ENCODE data around the gene MKI67. TPM values are rescaled to one million over a fixed set of nuclear protein-coding genes. Genes with fewer than 3 reads are reported as not detected.

MKI67 gene
- total and polyA plus RNA-seq, 2 of the 13 experiments (the other 11 are each of a cell fraction or from before 2014, with no cell fraction given): 6.7 to 22.9 TPM

DNA sequence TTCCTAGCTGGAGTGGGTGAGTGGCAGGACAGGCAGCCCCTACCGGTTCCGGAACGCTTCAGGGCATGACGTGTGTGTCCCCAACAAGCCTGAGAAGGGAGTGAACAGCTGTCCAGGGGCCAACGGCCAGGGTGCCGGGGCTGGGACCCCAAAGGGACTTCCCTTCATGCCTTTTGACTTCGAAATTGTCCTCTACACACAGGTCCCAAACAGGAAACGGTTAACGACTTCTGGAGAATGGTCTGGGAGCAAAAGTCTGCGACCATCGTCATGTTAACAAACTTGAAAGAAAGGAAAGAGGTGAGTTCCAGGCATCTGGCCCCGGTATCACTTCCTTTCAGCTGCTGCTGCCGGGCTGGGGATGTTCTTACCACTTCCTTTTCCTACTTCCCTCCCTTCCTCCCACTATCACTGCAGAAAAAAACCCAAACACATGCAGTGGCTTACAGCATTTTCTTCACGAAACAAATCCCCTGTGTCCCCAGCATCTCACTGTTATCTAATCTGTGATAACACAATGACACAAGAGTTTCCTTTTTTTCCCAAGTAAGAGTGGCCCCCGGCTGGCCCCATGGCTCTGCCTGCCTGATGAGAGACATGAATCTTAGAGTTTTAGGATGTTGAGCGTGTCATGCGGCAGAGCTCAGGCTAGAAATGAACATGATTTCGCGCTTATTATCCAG is 63.2 kb downstream of the MKI67 start:
- Histone ChIP-seq H3K27me3 (ENCODE audit: control insufficient read depth in 1 of 2, insufficient read depth in 2 of 2, low read length in 2 of 2) (peaks cover 4 to 45% of the 10 kb centered on the region in 2 experiments; a peak in 3 of 5 replicates), H3K4me1 (ENCODE audit: insufficient read depth, low read length) (no peaks in the 10 kb centered on the region), H4K20me1 (ENCODE audit: insufficient read depth, low read length) (no peaks in the 10 kb centered on the region), H3K36me3 (replicated peaks in 1 of 2; ENCODE audit: control insufficient read depth in 1 of 2, insufficient read depth in 2 of 2, low read length in 2 of 2) (no peaks in the 10 kb centered on the region), H3K4me3 (replicated peaks in 1 of 3; ENCODE audit: insufficient read depth in 1 of 3, low read depth in 2 of 3, low read length in 3 of 3) (no peak overlapping the region), H3K27ac (ENCODE audit: extremely low read length, insufficient read depth, low read length) (no peak overlapping the region), H3K4me2 (ENCODE audit: low read depth, low read length) (no peak overlapping the region), H3K9ac (ENCODE audit: insufficient read depth, low read depth, low read length) (no peak overlapping the region), H2AFZ (ENCODE audit: low read length) (no peak overlapping the region), H3K9me3 (ENCODE audit: low read length) (no peaks in the 10 kb centered on the region), H3K79me2 (ENCODE audit: insufficient read depth, low read length) (no peaks in the 10 kb centered on the region)
- DNase-seq (ENCODE audit: low spot score) (no peak), FAIRE-seq (no peak), ATAC-seq (no peak)
- BruUV-seq (replicated peaks): no TSS peak
- WGBS (ENCODE audit: low lambda C conversion rate): 25% methylated on average over 15 of the region's 19 CpGs
- TF ChIP-seq, protein P1, sequence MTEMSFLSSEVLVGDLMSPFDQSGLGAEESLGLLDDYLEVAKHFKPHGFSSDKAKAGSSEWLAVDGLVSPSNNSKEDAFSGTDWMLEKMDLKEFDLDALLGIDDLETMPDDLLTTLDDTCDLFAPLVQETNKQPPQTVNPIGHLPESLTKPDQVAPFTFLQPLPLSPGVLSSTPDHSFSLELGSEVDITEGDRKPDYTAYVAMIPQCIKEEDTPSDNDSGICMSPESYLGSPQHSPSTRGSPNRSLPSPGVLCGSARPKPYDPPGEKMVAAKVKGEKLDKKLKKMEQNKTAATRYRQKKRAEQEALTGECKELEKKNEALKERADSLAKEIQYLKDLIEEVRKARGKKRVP (CRISPR knock-in tag; IDR thresholded peaks at IDR 0.05): no peak
- TF ChIP-seq, protein P2, sequence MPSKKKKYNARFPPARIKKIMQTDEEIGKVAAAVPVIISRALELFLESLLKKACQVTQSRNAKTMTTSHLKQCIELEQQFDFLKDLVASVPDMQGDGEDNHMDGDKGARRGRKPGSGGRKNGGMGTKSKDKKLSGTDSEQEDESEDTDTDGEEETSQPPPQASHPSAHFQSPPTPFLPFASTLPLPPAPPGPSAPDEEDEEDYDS (CRISPR knock-in tag; IDR thresholded peaks at IDR 0.05): no peak
- TF ChIP-seq SNAPC2 (CRISPR knock-in tag; IDR thresholded peaks at IDR 0.05) (no peak), ZSCAN25 (CRISPR knock-in tag; IDR thresholded peaks at IDR 0.05) (no peak), NCOA1 (CRISPR knock-in tag; IDR thresholded peaks at IDR 0.05) (no peak), ZIK1 (CRISPR knock-in tag; IDR thresholded peaks at IDR 0.05; ENCODE audit: borderline replicate concordance, low read depth) (no peak), ZNF879 (CRISPR knock-in tag; IDR thresholded peaks at IDR 0.05) (no peak), ZBTB38 (CRISPR knock-in tag; IDR thresholded peaks at IDR 0.05) (no peak), ZNF792 (CRISPR knock-in tag; IDR thresholded peaks at IDR 0.05) (no peak), ZNF546 (CRISPR knock-in tag; conservative IDR thresholded peaks at IDR 0.05) (no peak), NR2F1 (CRISPR knock-in tag; IDR thresholded peaks at IDR 0.05) (no peak), YY1 (IDR thresholded peaks at IDR 0.05; ENCODE audit: insufficient read depth, insufficient replicate concordance, low read depth, low read length) (no peak), HCFC1 (IDR thresholded peaks at IDR 0.05; ENCODE audit: low read depth, low read length) (no peak)
- TF ChIP-seq, protein P3, sequence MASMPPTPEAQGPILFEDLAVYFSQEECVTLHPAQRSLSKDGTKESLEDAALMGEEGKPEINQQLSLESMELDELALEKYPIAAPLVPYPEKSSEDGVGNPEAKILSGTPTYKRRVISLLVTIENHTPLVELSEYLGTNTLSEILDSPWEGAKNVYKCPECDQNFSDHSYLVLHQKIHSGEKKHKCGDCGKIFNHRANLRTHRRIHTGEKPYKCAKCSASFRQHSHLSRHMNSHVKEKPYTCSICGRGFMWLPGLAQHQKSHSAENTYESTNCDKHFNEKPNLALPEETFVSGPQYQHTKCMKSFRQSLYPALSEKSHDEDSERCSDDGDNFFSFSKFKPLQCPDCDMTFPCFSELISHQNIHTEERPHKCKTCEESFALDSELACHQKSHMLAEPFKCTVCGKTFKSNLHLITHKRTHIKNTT (CRISPR knock-in tag; IDR thresholded peaks at IDR 0.05): no peak
- ChIA-PET POLR2A (no interaction called here), CTCF (ENCODE audit: low intra/inter-chr PET ratio, low total read pairs) (no interaction called here)
- in situ Hi-C loops (cut with HindIII; ENCODE audit: extremely low pct_ligation_motif_present, low pct_unique_long_range_greater_than_20kb): loop anchor here (10.0 kb wide), 1 partner anchor 348 kb away; no protein-coding TSS in a partner anchor
- intact Hi-C loops (cut with micrococcal nuclease; ENCODE audit: unreplicated experiment): no loop called here
